ENCODE data around the gene TCF3. TPM values are rescaled to one million over a fixed set of nuclear protein-coding genes. Genes with fewer than 3 reads are reported as not detected.

TCF3 gene
- polyA plus RNA-seq, 3 donors: 2.4 to 36.2 (median 3.3) TPM

DNA sequence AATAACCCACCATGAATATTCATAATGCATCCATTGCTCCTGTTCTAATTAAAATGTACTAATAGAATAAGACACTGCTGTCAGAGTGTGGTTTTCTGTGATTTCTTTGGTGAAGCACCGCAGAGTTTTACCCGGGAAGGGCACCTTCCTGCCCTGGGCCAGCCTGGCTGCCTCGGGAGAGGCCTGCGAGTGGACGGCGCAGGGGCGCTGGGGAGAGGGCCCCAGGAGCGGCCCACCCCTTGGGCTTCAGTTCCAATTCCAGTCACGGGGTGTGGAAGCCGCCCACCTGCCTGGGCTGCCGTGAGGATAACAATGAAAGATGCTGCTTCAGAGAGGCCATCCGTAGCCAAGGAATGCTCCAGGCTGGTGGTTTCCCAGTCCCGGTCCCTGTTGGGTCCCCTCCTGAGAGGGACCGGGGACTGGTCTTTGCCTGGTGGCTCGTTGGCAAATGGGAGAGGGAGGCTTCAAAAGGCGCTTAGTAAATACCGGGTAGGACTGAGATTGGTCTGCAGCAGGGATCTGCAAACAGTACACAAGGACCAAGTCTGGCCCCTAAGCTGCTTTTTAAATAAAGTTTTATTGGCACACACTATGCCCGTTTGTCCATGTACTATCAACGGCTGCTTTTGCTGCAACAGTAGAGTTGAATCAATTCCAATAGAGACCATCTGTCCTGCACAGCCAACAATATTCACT, 18.0 kb downstream of the TCF3 start:
- Histone ChIP-seq H3K4me1 (ENCODE audit: control insufficient read depth in 1 of 2, insufficient read depth in 2 of 2, low read length in 2 of 2) (no peaks in the 10 kb centered on the region), H4K20me1 (ENCODE audit: insufficient read depth, low read length) (peaks cover 10% of the 10 kb centered on the region), H3K79me2 (ENCODE audit: insufficient read depth, low read length) (peaks cover 13% of the 10 kb centered on the region), H2AFZ (ENCODE audit: insufficient read depth, low read depth, low read length, poor library complexity, severe bottlenecking) (no peak overlapping the region), H3K9ac (ENCODE audit: insufficient read depth, low read length, poor library complexity, severe bottlenecking) (no peak overlapping the region), H3K4me2 (replicated peaks; ENCODE audit: extremely low read depth, low read length, poor library complexity, severe bottlenecking) (no peak overlapping the region), H3K4me3 (replicated peaks in 1 of 3; ENCODE audit: low read depth in 2 of 3, low read length in 3 of 3) (no peak overlapping the region), H3K27ac (ENCODE audit: low read depth in 1 of 2, low read length in 2 of 2) (no peak overlapping the region), H3K9me3 (replicated peaks in 1 of 2; ENCODE audit: control insufficient read depth in 1 of 2, insufficient read depth in 1 of 2, low read length in 2 of 2) (peaks cover 4 to 8% of the 10 kb centered on the region in 2 donors), H3K27me3 (ENCODE audit: control insufficient read depth in 2 of 2, insufficient read depth in 2 of 2, low read length in 2 of 2) (no peaks in the 10 kb centered on the region), H3K36me3 (replicated peaks in 1 of 2; ENCODE audit: control insufficient read depth in 1 of 2, insufficient read depth in 2 of 2, low read length in 2 of 2) (peaks cover 35 to 46% of the 10 kb centered on the region in 2 donors)
- peaks cover 0 to 13% (median 7%) of the 10 kb centered on the region in 7 donors for H3K9me3 Mint-ChIP-seq
- H3K4me3 Mint-ChIP-seq: no peak overlapping the region
- H3K36me3 Mint-ChIP-seq: peaks cover 42 to 65% of the 10 kb centered on the region in 2 donors
- H3K4me1 Mint-ChIP-seq: no peaks in the 10 kb centered on the region
- DNase-seq: no peak
- H3K27me3 Mint-ChIP-seq (ENCODE audit: low read depth in 3 of 3): peaks cover 0 to 5% (median 2%) of the 10 kb centered on the region in 3 donors
- H3K27ac Mint-ChIP-seq: no peak overlapping the region
- TF ChIP-seq, protein P1, sequence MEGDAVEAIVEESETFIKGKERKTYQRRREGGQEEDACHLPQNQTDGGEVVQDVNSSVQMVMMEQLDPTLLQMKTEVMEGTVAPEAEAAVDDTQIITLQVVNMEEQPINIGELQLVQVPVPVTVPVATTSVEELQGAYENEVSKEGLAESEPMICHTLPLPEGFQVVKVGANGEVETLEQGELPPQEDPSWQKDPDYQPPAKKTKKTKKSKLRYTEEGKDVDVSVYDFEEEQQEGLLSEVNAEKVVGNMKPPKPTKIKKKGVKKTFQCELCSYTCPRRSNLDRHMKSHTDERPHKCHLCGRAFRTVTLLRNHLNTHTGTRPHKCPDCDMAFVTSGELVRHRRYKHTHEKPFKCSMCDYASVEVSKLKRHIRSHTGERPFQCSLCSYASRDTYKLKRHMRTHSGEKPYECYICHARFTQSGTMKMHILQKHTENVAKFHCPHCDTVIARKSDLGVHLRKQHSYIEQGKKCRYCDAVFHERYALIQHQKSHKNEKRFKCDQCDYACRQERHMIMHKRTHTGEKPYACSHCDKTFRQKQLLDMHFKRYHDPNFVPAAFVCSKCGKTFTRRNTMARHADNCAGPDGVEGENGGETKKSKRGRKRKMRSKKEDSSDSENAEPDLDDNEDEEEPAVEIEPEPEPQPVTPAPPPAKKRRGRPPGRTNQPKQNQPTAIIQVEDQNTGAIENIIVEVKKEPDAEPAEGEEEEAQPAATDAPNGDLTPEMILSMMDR (IDR thresholded peaks at IDR 0.05): no peak
- 98% methylated on average over 19 of the region's 19 CpGs for WGBS (ENCODE audit: insufficient coverage)
- intact Hi-C loops (cut with micrococcal nuclease): no loop called here

DNA sequence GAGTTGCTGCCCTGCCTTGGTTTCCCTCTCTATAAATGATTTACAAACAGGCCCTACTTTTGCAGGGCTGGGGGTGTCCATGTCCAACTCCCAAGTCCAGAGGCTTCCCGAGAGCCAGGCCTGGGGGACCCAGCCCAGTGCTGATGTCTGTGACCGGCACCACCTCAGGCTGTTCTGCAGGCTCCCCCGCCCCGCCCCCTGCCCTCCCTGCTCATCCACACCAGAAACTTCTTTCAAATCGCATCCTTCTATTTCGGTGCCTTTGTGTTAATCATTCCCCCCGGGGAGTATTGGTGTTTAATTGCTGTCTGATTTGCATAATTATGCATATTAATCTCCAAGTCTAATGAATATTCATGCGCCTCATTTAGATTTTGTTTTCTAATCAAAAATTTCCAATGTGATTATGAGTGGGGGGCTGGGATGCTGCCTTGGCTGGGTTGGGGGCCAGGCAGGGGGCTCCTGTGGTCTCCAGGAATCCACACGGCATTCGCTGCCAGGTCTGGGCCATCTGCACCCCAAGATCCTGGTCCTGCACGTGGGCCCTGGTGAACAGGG, 19.1 kb downstream of the TCF3 start:
- WGBS (ENCODE audit: insufficient coverage): 99% methylated on average over 7 of the region's 11 CpGs
- H3K79me2 ChIP-seq (ENCODE audit: insufficient read depth, low read length): peaks cover 8% of the 10 kb centered on the region

More for the DNA sequence above, 19.1 kb downstream of the TCF3 start:
- Histone ChIP-seq H3K4me2 (replicated peaks; ENCODE audit: extremely low read depth, low read length, poor library complexity, severe bottlenecking) (no peak overlapping the region), H3K9ac (ENCODE audit: insufficient read depth, low read length, poor library complexity, severe bottlenecking) (no peak overlapping the region), H3K27me3 (ENCODE audit: control insufficient read depth in 2 of 2, insufficient read depth in 2 of 2, low read length in 2 of 2) (no peaks in the 10 kb centered on the region), H2AFZ (ENCODE audit: insufficient read depth, low read depth, low read length, poor library complexity, severe bottlenecking) (no peak overlapping the region), H3K9me3 (replicated peaks in 1 of 2; ENCODE audit: control insufficient read depth in 1 of 2, insufficient read depth in 1 of 2, low read length in 2 of 2) (peaks cover 4 to 8% of the 10 kb centered on the region in 2 donors), H3K36me3 (replicated peaks in 1 of 2; ENCODE audit: control insufficient read depth in 1 of 2, insufficient read depth in 2 of 2, low read length in 2 of 2) (peaks cover 30 to 35% of the 10 kb centered on the region in 2 donors), H3K4me1 (ENCODE audit: control insufficient read depth in 1 of 2, insufficient read depth in 2 of 2, low read length in 2 of 2) (no peaks in the 10 kb centered on the region), H3K27ac (ENCODE audit: low read depth in 1 of 2, low read length in 2 of 2) (no peak overlapping the region), H3K4me3 (replicated peaks in 1 of 3; ENCODE audit: low read depth in 2 of 3, low read length in 3 of 3) (no peak overlapping the region), H4K20me1 (ENCODE audit: insufficient read depth, low read length) (peaks cover 10% of the 10 kb centered on the region)
- Mint-ChIP-seq H3K9me3 (peaks cover 0 to 13% (median 7%) of the 10 kb centered on the region in 7 donors), H3K27me3 (ENCODE audit: low read depth in 3 of 3) (peaks cover 0 to 5% (median 2%) of the 10 kb centered on the region in 3 donors), H3K36me3 (peaks cover 33 to 55% of the 10 kb centered on the region in 2 donors), H3K4me3 (no peak overlapping the region), H3K27ac (no peak overlapping the region), H3K4me1 (no peaks in the 10 kb centered on the region)
- no peak for DNase-seq
- TF ChIP-seq, protein P1 (IDR thresholded peaks at IDR 0.05): no peak
- intact Hi-C loops (cut with micrococcal nuclease): no loop called here
